ENCODE data around the gene GLRA2.

The GLRA2 gene

DNA sequence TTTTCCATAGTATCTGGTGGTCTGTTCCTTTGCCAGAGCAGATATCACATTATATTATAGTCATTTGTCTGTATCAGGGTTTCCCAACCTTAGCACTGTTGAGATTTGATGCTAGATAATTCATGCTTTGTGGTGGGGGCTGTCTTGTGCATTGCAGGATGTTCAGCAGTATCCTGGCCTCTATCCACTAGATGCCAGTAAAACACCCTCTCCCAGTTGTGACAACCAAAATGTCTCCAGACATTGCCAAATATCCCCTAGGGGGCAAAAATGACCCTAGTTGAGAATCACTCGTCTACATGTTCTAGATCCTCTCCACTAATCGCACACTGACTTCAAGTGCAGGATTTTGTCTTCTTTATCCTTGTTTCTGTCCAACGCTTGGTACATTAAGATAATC is 182.8 kb downstream of the GLRA2 start:
- no peak for DNase-seq

DNA sequence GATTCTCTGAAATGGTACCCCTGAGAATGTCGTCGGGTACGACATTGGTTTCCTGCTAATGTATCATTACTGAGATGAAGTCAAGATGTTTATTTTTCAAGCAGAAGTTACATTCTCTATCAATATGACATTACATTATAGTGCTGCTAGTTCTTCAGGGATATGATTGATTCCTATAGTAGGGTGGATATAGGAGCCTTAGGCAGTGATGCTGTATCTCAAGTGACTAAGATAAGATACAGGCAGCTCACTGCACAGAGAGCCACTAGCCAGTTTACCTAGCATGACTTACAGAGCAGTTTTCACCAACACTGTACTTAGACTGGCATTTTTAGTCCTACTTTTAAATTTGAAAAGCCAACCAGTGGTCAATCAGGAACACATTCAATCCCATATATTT is 188.6 kb downstream of the GLRA2 start:
- no peak for DNase-seq

DNA sequence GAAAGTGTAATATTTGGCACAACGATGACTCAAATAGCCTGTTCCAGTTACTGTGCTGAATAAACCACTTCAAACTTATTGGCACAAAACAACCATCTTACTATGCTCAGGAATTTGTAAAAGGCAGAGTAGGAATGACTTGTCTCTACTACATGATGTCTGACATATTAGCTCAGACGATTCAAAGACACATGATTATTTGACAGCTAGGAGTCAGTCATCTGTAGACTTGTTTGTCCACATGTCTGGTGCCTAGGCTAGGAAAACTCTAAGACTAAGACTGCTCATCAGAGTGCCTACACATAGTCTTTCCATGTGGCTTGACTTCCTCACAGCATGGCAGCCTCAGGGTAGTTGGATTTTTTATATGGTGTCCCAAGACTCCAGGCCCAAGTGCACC is 189.1 kb downstream of the GLRA2 start:
- DNase-seq, result no peak

DNA sequence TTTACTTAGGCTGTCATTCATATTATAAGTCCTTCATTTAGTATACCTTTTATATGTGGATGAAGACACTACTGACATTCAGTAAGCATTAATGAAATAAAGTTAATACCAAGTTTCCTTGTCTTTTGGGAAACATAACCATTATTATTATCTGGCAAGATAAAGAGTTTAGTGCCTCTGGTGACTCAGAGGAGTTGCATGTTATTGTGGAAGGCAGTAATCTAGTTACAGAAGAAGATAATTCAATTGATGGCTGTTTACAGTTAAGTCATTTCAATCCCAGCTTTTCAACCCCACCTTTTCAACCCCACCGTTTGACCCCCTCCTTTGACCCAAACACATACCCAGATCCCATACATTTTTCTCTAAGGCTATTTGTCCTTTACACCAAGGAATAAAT is 199.7 kb downstream of the GLRA2 start:
- no peak for DNase-seq

DNA sequence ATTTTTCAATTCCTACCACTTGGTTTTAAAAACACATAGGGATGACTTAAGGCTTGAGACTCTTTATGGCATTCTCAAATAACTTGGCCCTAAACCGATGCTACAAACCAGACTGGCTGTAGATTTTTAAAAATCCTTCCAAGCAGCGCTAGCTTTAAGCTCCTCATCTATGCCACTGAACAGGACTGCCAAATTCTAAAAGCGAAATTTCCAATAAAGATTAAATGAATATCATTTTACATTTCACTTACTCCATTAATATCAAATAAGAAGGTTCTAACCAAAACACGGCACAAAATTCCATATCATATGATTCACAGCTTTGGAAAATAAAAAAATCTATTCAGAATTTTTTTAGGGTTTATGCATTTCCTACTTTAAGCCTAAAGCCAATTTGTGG is 209.3 kb downstream of the GLRA2 start:
- DNase-seq, result no peak

DNA sequence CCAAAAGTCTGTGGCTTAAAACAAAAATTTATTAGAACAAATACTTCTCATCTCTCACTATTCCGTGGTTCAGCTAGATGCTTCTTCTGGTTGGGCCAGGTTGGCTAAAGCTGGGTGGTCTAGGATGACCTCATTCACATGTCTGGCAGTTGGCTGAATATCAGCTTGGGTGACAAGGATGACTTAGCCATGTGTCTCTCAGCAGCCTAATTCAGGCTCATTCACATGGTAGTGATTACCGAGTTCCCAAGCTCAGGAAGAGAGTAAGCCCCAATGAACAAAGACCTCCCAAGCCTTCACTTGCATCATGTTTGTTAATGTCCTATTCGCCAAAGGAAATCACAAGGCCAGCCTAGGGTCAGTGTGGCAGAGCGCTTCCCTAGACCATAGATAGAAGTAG is 224.1 kb downstream of the GLRA2 start:
- no peak for DNase-seq

DNA sequence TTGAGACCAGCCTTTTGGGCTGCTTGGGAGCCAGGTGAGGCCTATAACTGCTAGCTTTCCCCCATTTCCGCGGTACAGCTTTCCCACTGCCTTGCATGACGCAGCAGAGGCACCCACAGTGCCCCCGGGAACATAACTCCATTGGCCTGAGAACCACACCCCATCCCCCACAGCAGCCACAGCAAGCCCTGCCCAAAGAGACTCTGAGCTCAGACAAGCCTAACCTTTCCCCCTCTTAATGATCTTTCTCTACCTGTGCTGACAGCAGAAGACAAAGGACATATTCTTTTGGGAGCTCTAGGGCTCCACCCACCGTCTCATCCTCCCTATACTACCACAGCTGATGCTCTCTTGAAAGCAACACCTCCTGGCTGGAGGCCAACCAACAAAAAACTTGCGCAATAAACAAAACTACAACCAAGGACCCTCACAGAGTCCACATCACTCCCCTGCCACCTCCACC is 228.7 kb downstream of the GLRA2 start:
- DNase-seq, result no peak

DNA sequence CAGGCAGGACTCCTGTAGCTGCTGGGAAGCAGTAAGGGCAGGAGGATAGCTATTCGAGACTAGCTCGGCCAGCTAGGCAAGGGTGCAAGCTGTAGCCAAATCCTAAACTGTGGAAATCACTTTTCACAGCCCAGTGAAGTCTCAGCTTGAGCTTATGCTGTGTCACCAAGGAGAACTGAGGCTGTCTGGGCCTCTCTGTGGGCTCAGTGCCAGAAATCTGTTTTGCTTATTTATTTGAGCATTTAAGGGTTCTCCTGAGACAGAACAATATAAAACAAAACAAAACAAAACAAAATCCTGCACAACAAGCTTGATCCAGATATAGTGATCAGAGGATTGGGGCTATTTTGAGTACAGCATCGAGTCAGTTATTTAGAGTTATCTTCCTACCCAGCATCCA is 246.1 kb downstream of the GLRA2 start:
- no peak for DNase-seq

DNA sequence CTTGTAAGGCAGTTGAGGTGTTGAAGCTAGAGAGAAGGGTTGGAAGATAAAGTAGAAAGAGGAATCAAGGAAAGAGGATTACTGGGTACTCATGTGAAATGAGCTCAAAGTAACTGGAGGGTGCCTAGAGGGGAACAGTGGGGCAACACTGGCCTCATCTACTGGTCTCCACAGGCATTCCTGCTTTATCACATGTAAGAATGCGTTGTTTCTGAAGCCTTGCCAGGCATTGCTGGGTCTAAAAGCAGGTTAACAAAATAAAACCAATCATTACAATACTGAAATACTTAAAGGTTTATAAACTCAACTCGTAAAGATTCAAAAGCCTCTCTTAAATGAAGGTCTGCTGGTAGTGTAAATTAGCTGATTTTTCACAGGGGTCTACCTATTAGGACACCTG is 247.6 kb downstream of the GLRA2 start:
- no peak for DNase-seq

DNA sequence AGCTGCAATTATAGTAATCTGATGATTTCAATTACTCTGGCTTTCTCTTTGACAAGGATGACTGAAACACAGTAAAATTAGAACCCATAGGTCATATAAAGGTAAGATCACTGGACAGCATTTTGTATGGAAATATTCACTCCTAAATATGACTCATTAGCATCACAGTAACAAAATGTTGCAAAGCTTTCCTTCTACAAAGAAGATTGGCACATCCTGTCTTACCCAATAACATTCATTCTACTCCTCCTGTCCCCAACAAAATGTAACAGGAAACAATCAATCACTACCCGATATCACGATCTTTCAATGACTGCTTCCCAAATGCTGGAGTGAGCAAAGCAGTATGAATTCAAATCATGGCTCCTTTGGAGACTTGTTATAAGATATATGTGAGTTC is 248.2 kb downstream of the GLRA2 start:
- no peak for DNase-seq

DNA sequence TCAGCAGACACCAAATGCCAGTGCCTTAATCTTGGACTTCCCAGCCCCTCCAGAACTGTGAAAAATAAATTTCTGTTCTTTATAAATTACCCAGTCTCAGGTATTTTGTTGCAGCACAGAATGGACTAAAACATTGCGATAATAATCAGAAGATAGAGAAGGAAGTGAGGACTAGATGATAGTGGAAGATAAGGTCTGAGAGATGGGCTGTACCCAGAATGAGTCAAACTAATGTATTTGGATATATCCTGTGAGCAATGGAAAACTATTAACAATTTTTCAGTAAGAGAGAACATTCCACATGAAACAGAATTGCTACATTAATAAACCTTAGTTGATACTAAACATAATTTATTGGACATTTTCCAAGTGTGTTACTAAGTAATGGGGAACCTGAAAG is 250.2 kb downstream of the GLRA2 start:
- DNase-seq, result no peak

All from activated gamma-delta T cell (primary cell).